Measurements from ENCODE around the gene NIPBL.

- TF ChIP-seq CTCF (conservative IDR thresholded peaks at IDR 0.05; ENCODE audit: low read depth, low read length) (no peak), EZH2 (IDR thresholded peaks at IDR 0.05; ENCODE audit: borderline replicate concordance, low read depth, low read length, poor library complexity, severe bottlenecking) (no peak)
Observed at GRCh38 chr5:36945687-36946086, 69.1 kb downstream of the NIPBL start.
